Inflammatory macrophage treated with lipopolysaccharide for 1 hour (primary cell): ENCODE data around the gene COLEC12.
"Not testable (repeated sequence)": the region's sequence is repeated elsewhere in the genome, so short reads cannot be mapped to it uniquely, and the experiment has no call there.

Experiments
- DNase-seq, 2 donors: peaks; one replicate each; pipeline ENCODE4 v3.0.0-alpha.2; 2020 to 2022

COLEC12 gene

DNA sequence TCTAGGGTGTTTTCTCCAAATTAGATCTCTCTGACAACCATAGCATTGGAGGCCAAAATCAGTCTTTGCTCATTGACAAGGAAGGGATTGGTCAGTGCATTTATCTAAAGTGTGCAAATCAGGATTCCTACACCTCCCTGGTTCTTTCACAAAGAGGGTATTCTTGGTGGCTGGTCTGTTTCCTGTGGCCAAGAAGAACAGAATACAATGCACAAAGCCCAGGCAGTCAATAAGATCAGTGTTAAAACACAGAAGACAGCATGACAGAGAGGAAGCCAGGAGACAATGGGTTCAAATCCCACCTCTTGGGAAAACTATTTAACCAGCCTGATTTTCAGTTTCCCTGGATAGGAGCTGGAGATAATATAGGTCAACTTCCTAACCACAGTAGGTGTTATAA lies 186.6 kb downstream of the COLEC12 start:
- no peak for DNase-seq

DNA sequence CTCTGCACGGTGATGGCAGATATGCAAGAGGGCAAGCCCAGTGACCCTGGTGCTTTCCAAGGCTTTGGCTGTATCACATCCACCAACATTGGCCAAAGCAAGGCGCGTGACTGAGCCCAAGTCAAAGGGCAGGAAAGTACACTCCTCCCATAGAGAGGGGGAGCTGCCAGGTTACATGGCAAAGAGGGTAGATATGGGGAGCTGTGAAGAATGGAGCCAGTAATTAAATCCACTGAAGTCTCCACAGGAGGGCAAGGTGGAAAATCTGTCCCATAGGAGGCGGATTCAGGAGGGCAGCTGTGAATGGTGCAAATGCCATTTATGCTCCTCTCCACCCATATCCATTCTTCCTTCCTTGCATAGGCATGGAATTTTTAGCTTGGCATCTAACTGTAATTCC lies 188.1 kb downstream of the COLEC12 start:
- no peak for DNase-seq

DNA sequence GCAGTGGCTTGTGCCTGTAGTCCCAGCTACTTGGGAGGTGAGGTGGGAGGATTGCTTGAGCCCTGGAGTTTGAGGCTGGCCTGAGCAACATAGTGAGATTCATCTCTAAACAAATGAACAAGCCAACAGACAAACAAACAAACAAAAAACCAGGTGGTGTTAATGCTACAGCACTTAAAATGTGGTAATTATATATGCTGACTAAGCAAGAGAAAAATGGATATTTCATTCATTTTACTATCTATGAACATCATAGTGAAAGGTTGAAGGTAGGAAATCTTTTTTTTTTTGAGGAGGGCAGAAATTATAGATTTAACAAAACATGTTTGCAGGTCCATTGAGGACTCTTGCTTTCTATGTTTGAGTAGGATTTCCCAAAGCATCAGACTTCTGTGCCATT lies 190.5 kb downstream of the COLEC12 start:
- DNase-seq, result no peak

DNA sequence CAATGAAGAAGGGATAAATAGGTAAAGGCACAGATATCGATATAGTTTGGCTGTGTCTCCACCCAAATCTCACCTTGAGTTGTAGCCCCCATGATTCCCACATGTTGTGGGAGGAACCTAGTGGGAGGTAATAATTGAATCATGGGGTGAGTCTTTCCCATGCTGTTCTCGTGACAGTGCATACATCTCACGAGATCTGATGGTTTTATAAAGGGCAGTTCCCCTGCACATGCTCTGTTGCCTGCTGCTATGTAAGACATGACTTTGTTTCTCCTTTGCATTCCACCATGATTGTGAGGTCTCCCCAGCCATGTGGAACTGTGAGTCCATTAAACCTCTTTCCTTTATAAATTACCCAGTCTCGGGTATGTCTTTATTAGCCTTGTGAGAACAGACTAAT lies 192.4 kb downstream of the COLEC12 start:
- DNase-seq, result not testable (repeated sequence)

DNA sequence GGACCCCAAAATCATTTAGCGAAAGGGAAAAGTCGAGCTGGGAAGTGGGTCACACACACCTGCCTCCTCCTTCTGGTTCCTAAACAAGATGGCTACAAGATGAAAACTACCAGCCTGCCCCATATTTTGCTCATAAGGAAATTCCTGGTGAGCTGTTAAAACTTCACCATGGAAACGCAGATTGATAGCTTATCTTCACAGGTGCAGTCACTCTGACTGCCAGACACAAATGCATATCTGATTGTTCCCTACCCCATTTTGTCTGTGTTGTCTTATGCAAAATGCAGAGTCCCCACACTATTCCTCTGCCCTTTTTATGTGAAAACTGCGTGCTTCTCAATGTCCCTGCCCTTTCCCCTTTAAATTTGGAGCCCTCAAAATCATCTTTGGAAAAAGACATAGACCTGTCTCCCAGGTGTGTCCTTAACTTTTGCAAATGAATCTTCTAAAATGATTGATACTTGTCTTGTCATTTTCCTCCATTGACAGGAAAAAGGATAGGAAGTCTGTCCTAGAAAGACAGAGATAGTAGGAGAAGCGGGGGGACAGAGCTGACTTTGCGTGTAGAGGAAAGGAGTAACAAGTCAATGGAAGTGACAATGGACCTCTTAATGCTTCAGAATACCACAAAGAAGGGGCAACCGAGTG lies 193.8 kb downstream of the COLEC12 start:
- no peak for DNase-seq

DNA sequence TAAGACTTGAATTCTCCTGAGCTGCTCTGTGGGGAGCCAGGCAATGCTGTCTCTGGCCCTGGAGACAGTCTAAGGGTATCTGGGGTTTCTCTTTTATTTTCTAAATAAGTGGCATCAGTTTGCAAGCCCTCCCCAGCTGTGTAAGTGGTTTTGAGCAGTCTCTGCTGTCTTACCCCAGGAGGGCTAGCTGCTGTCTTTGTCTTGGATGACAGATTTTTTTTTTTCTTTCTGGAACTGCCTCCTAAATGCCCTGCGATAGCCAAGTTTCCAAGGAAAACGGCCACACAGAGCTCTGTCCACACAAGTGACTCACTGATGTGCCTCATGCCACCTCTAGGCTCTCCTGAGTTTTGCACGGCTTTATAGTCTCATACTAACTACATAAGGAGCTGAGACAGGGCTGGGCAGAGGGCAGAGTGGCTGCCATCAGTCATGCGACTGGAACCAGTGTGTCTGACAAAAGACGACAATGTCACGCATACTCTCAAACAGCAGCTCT lies 195.4 kb downstream of the COLEC12 start:
- no peak for DNase-seq

DNA sequence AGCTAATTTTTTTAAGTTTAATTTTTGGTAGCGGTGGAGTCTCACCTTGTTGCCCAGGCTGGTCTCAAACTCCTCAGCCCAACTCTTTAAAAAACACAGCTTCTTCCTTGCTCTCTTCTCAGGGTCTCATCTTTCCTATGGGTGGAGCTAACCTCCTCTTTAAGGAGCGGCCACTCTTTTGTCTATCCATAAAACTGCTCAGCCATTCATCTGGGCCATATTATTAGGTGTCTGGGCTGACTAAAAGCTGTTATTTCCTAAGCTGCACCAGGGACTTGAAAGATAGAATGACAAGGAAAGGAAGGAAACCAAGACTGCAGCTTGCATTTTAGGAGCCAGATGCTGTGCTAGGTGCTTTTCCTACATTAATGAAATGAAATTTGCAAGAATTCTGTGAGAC lies 196.9 kb downstream of the COLEC12 start:
- no peak for DNase-seq

DNA sequence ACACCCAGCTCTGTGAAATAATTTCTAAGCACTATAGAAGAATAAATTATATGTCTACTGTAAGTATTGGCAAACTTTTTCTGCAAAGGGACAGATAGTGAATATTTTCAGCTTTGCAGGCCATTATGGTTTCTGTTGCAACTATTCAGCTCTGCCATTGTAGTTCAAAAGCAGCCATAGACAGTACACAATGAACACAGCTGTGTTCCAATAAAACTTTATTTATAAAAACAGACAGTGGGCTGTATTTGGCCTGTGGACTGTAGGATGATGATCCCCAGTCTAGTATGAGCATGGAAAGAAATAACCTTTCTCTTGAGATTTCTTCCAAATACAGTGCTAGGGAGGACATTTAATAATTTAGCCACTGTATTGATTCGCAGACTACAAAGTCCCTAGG lies 197.5 kb downstream of the COLEC12 start:
- DNase-seq, result no peak

DNA sequence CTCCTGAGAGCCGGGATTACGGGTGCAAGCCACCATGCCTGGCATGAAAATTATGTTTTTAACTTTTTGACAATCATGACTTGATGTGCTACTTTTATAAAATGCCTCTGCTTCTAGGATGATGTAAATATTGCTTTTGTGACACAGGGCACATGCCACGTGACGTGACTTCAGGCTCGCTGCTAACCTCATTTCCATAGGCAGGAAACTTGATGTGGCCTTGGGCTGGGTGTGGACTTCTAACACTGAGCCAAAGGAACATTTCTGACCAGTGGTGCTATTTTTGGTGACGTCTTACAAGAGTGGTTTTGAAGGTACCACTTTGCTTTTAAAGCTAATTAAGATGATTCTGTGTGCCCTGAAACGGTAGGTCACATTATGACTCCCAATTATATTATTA lies 198.4 kb downstream of the COLEC12 start:
- DNase-seq, result no peak

DNA sequence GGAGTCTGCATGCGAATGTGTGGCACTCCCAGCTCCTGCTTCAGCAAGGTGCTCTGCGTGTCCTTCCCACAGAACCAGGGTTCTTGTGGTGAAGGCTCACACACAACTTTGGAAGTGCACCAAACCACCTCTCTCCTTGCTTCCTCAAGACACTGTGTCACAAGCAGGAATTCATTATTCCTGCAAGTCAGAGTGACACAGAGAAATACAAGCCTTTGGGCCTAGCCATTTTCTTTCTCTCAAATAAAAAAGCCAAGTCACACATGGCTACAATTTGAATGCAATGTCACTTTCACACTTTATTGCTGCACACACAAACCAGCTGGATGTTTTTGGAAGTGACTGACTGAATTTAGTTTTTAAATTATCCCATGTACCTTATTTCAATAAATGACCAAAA lies 202.6 kb downstream of the COLEC12 start:
- no peak for DNase-seq

DNA sequence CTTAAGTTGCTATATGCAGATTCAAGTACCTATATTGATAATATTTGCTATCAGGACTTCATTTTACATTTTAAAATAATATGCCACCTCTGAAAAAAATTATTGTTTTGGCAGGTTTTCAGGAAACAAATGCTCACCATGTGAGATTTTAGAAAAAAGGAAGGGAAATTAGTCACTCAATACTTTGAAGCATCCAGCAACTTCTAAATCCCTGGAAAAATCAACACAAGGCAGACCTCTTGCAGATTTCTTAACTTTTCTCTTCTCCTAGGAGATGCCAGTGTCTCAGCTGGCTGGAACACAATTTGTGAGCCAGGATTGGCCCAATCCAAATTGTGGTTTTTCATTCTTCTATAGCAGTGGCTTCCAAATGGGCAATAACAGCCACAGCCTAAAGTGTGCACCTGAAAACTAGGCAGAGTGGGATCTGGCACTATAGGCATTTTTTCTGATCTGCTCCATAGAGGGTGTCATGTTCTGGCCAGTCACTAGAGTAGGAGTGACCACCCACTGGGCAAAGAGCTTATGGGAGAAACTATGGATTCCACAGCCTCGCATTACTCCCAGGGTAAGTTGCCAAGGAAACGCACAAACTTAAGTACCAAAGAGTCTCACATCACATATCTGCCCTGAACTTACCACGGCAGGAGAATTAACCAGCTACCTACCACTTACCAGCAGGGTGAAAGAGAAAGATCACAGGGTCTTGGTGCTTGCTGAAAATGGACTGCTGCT lies 204.6 kb downstream of the COLEC12 start:
- no peak for DNase-seq

DNA sequence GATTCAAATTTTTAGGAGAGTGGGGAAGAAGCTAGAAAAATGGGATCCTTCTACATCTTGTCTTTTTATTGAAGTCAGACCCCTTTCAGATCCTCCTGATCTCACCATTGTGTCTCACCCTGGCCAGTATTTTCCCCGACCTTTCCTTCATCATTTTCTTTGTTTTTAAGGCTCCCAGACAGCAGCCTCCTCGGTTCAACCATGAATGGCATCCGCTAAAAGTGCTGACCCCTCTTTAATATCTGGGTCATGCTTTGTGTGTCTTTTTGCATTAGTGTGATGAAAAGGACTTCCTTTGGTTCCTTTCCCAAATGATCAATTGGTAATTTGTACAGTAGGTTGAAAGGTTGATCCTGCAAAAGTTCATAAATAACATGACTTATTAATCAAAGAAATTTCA lies 205.9 kb downstream of the COLEC12 start:
- DNase-seq, result no peak

DNA sequence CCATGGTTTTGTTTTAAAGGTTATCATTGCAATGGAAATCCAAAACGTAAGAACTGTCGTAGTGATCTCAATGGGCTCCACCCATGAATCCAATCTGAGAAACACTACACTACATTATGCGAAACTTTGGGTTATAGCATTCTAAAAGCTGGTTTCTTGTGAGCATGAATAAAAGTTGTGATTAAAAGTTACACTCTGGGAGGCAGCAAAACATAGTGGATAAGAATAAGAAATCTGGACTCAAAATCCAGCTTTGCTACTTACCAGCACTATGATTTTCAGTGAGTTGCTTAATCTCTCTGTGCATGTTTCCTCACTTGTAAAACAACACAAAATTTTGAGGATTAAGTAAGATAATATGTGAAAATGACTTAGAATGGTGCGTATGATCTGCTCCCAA lies 207.0 kb downstream of the COLEC12 start:
- peak; percentile 24 to 44 for DNase-seq

DNA sequence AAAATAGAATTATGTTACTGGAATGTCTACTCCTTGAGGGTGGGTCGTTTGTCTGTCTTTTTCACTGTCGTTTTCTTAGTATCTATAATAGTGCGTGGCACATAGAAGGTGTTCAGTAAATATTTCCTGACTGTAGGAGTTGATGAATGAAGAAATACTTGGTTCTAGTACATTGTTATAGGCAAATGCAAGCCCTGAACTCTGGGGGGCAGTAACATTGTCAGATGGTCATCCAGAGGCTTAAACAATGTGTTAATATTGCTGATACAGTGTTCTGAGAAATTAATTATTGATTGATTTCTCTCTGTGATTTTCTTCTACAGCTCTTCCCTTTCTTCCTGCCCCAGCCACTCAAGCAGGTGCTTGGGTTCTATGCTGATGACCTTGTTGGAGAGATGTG lies 208.2 kb downstream of the COLEC12 start:
- no peak for DNase-seq

DNA sequence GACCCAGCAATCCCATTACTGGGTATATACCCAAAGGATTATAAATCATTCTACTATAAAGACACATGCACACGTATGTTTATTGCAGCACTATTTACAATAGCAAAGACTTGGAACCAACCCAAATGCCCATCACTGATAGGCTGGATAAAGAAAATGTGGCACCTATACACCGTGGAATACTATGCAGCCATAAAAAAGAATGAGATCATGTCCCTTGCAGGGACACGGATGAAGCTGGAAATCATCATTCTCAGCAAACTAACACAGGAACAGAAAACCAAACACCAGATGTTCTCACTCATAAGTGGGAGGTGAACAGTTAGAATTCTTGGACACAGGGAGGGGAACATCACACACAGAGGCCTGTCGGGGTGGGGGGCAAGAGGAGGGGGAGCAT lies 210.5 kb downstream of the COLEC12 start:
- not testable (repeated sequence) for DNase-seq

DNA sequence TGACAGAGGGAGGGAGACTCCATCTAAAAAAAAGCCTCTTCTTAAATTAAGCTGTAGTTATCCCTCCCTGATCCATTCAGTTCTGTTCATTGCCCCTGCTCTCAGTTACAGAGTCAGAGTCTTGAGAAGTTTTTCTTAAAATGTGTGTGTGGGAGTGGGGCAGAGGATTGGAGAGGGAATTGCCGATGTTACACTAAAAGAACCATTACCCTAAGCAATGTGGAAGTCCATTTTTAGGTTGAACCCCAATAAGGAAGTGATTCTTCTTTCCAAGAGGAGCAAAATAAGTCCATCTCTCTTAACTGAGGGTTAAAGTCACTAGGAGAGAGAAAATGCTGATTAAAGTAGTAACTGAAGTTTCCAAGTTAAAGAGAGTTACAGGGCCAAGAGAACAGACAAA lies 211.5 kb downstream of the COLEC12 start:
- peak; percentile 70 to 91 for DNase-seq

DNA sequence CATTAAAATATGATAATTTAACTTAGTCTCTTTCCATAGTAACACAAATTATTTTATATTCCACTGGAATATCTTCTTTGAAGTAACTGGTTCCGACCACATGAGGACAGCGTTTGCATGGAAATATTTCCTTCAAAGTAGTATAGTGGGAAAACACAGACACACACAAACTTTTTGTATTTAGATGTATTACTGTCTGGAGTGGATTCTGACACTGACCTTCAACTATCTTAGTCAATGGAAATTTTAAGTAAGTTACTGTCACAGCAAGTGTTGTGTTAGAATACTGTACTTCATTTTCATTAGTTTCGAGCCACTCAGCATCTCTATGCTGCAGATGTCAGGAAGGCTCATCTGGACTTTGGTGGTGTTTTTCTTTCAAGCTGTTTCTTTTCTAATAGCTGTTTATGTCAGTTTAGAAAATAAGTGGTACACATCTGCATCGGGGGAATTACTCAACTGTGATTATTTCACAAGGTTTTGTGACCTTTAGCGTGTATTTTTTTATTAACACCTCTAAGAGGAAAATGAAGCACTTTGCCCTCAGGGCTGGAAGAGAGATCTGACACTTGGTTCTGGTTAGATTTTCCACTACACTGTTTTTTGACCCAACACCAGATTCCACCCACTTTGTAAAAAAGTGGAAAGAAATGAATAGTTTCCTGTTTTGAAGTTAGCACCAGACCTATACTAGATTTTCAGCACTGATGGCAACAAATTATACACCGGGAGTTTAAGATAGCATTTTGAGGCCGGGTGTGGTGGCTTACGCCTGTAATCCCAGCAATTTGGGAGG lies 213.8 kb downstream of the COLEC12 start:
- peak; percentile 38 to 42 for DNase-seq

DNA sequence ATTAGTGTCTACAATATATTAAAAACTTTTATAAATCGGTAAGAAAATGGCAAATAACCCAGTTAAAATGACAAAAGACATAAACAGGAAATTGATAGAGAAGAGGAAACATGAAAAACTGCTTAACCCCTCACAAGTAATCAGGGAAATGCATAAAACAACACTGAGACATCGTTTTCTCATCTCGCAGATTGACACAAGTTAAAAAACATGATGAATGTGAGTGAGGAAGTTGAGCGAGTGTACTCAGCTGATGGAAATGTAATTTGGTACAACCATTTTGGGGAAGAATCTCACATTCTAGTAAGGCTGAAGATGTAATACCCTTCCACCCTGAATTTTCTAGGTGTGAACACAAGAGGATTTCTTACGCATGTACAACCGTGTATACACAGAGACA lies 214.7 kb downstream of the COLEC12 start:
- DNase-seq, result no peak

DNA sequence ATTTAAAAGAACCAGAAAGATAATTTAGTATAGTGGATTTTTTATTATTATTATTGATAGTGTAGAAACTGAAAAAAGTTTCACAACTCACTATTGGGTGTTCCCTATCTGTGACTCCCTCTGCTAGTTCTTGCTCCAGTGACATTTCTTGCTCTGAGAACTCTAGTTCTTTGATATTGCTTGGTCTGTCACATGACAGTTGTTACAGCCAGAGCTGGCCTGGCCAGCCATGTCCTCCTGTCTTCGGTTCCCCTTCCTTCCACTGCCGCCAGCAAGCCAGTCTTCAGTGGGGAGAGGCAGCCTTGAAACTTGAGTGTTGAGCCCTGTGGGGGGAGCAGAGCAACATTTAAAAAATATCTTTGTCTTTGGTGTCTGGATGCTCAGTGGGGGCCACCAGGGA lies 225.0 kb downstream of the COLEC12 start:
- peak; percentile 61 to 72 for DNase-seq

DNA sequence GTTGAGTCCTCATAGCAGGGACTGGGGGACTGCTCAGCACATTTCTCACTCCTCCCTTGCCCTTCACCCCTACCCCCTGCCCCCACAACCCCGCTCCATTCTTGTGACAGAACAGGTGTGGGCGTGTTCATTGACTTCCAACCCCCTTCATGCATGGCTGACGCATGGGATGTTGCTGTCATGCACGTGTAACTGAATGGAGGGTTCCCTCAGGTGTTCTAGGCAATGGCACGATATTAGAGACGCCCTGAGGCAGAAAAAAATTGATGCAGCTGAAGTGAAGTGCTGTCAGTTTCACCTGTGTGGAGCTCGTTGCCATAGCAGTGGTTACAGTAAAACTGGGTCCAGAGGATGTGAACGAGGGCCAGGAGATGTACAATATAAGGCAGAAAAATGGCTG lies 226.2 kb downstream of the COLEC12 start:
- no peak for DNase-seq

DNA sequence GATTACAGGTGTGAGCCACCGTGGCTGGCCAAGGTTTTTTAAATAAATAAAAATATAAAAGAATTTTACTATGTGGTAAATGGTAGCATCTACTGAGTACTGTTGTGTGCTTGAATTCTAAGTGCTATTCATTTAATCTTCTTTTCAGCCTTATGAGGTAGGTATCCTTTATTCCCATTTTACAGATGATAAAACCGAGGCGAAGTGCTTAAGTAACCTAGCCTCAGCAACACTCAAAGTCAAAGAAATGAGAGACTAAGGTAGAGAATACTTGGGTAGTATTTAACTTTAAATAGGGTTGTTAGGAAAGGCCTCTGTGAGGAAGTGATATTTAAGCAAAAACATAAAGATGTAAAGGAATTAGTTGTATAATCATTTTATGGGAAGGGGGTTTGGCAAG lies 227.0 kb downstream of the COLEC12 start:
- DNase-seq, result no peak

DNA sequence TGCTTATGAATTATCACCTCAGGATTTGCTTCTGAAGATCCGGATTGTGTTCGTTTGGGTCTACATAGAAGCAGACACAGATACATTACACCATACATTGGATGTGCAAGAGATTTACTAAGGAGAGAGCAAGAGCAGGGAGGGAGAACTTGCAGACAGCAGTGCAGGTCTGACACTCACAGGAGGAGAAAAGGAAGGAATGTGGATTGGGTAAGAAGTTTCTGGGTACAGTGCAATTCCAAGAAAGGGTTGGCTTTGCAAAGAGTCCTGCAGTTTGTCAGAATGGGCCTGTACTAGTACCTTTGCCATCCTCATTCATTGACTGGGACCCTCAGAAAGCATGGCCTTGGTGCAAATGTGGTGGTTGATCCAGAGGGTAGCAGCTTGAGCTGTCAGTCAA lies 227.9 kb downstream of the COLEC12 start:
- DNase-seq, result no peak

DNA sequence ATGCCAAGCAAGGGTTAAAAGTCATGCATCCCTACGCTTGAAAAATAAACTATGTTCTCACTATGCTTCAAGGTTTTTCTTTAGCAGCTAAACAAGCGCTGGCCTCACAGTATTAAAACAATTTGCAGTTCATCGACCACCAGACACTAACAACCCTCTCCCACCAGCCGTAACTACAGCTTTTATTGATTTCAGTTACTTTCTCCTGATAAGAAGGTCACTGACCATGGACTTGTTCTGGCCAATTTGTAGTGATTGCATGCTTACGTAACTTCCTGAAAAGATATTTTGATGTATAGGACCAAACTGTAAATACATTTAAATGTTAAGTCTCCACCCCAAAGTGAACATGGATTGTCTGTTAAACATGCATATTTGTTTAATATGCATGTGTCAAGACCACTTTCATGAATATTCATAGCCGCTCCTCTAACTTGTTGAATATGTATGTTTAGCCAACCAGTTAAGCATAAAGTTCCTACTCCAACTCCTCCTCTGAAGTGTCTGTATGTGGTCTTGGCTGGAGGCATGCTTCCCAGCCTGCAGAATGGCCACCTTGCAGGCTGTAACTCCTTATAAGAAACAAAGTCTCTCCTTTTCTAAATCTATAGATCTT lies 230.9 kb downstream of the COLEC12 start:
- peak in 1 of 2 donors; percentile 10 for DNase-seq
